ENCODE results near the gene CERS5. TPM values are rescaled to one million over a fixed set of nuclear protein-coding genes. Genes with fewer than 3 reads are reported as not detected.

Gene CERS5
- total RNA-seq, 2 experiments from 2014 or later, result 38.7 to 40.6 TPM

GRCh38 chr12:50200552-50201273 is 33.5 kb upstream of the CERS5 start:
- Mint-ChIP-seq H3K9me3 (ENCODE audit: insufficient read depth) (no peaks in the 10 kb centered on the region), H3K27me3 (ENCODE audit: low read depth) (no peaks in the 10 kb centered on the region), H3K27ac (no peak overlapping the region), H3K36me3 (ENCODE audit: low read depth) (peaks cover 25% of the 10 kb centered on the region), H3K4me1 (ENCODE audit: low read depth) (no peaks in the 10 kb centered on the region), H3K4me3 (no peak overlapping the region)
- ChIA-PET POLR2A (no interaction called here), CTCF (interaction anchor here (1.3 kb wide), 2 partner anchors 10 to 114 kb away, joined by 3 to 4 read pairs; no protein-coding TSS in a partner anchor)
- ATAC-seq, result no peak
- DNase-seq, result no peak

GRCh38 chr12:50198829-50199228 is 31.7 kb upstream of the CERS5 start:
- no peak overlapping the region for H3K27ac Mint-ChIP-seq
- CTCF ChIA-PET, result interaction anchor here (0.9 kb wide), 1 partner anchor 87 kb away, joined by 4 read pairs; the partner anchor contains the start of gene COX14

GRCh38 chr12:50197297-50197727 is 30.1 kb upstream of the CERS5 start:
- ChIA-PET POLR2A (no interaction called here), CTCF (interaction anchor here (0.6 to 0.9 kb wide), 2 partner anchors 10 to 95 kb away, joined by 3 read pairs; no protein-coding TSS in a partner anchor)
- H3K27me3 Mint-ChIP-seq (ENCODE audit: low read depth), result no peaks in the 10 kb centered on the region
- H3K36me3 Mint-ChIP-seq (ENCODE audit: low read depth), result peaks cover 19% of the 10 kb centered on the region
- H3K27ac Mint-ChIP-seq, result no peak overlapping the region
- H3K4me3 Mint-ChIP-seq, result no peak overlapping the region
- no peaks in the 10 kb centered on the region for H3K4me1 Mint-ChIP-seq (ENCODE audit: low read depth)
- H3K9me3 Mint-ChIP-seq (ENCODE audit: insufficient read depth), result no peaks in the 10 kb centered on the region
- ATAC-seq (no peak), DNase-seq (no peak)

More at GRCh38 chr12:50198829-50199228, 31.7 kb upstream of the CERS5 start:
- no peak for DNase-seq
- Mint-ChIP-seq H3K4me1 (ENCODE audit: low read depth) (no peaks in the 10 kb centered on the region), H3K4me3 (no peak overlapping the region), H3K27me3 (ENCODE audit: low read depth) (no peaks in the 10 kb centered on the region), H3K36me3 (ENCODE audit: low read depth) (peaks cover 20% of the 10 kb centered on the region), H3K9me3 (ENCODE audit: insufficient read depth) (no peaks in the 10 kb centered on the region)
- ATAC-seq, result no peak
- POLR2A ChIA-PET, result no interaction called here

GRCh38 chr12:50196537-50196936 is 29.4 kb upstream of the CERS5 start:
- Mint-ChIP-seq H3K4me1 (ENCODE audit: low read depth) (no peaks in the 10 kb centered on the region), H3K9me3 (ENCODE audit: insufficient read depth) (no peaks in the 10 kb centered on the region), H3K4me3 (no peak overlapping the region), H3K27ac (no peak overlapping the region), H3K36me3 (ENCODE audit: low read depth) (peaks cover 19% of the 10 kb centered on the region), H3K27me3 (ENCODE audit: low read depth) (no peaks in the 10 kb centered on the region)
- ChIA-PET POLR2A (no interaction called here), CTCF (interaction anchor here (1.1 kb wide), 1 partner anchor 11 kb away, joined by 3 read pairs; no protein-coding TSS in a partner anchor)
- DNase-seq, result no peak
- ATAC-seq, result no peak

- no peak for ATAC-seq
- ChIA-PET CTCF (interaction anchor here (1.1 kb wide), 1 partner anchor 11 kb away, joined by 3 read pairs; no protein-coding TSS in a partner anchor), POLR2A (no interaction called here)
- DNase-seq, result no peak
- peaks cover 16% of the 10 kb centered on the region for H3K36me3 Mint-ChIP-seq (ENCODE audit: low read depth)
- H3K4me1 Mint-ChIP-seq (ENCODE audit: low read depth), result peaks cover 3% of the 10 kb centered on the region
- no peaks in the 10 kb centered on the region for H3K9me3 Mint-ChIP-seq (ENCODE audit: insufficient read depth)
- no peak overlapping the region for H3K27ac Mint-ChIP-seq
- no peak overlapping the region for H3K4me3 Mint-ChIP-seq
- no peaks in the 10 kb centered on the region for H3K27me3 Mint-ChIP-seq (ENCODE audit: low read depth)
These were observed 28.7 kb upstream of the CERS5 start for GRCh38 chr12:50195832-50196231.

GRCh38 chr12:50192908-50193307 is 25.7 kb upstream of the CERS5 start:
- Mint-ChIP-seq H3K4me1 (ENCODE audit: low read depth) (peaks cover 25% of the 10 kb centered on the region), H3K27me3 (ENCODE audit: low read depth) (no peaks in the 10 kb centered on the region), H3K4me3 (no peak overlapping the region), H3K36me3 (ENCODE audit: low read depth) (peaks cover 10% of the 10 kb centered on the region), H3K9me3 (ENCODE audit: insufficient read depth) (no peaks in the 10 kb centered on the region), H3K27ac (no peak overlapping the region)
- no peak for ATAC-seq
- DNase-seq, result no peak
- ChIA-PET CTCF (no interaction called here), POLR2A (no interaction called here)

- DNase-seq (no peak), ATAC-seq (no peak)
- Mint-ChIP-seq H3K36me3 (ENCODE audit: low read depth) (peaks cover 10% of the 10 kb centered on the region), H3K9me3 (ENCODE audit: insufficient read depth) (no peaks in the 10 kb centered on the region), H3K27ac (no peak overlapping the region), H3K27me3 (ENCODE audit: low read depth) (no peaks in the 10 kb centered on the region), H3K4me1 (ENCODE audit: low read depth) (peaks cover 32% of the 10 kb centered on the region), H3K4me3 (no peak overlapping the region)
- CTCF ChIA-PET, result no interaction called here
- POLR2A ChIA-PET, result no interaction called here
These were observed 25.1 kb upstream of the CERS5 start for GRCh38 chr12:50192236-50192635.

GRCh38 chr12:50190859-50191258 is 23.7 kb upstream of the CERS5 start:
- peak; percentile 41 for ATAC-seq
- Mint-ChIP-seq H3K9me3 (ENCODE audit: insufficient read depth) (no peaks in the 10 kb centered on the region), H3K4me3 (no peak overlapping the region), H3K27ac (no peak overlapping the region), H3K27me3 (ENCODE audit: low read depth) (no peaks in the 10 kb centered on the region), H3K36me3 (ENCODE audit: low read depth) (peaks cover 8% of the 10 kb centered on the region), H3K4me1 (ENCODE audit: low read depth) (peaks cover 46% of the 10 kb centered on the region)
- ChIA-PET POLR2A (interaction anchor here (0.8 kb wide), 1 partner anchor 32 kb away, joined by 4 read pairs; no protein-coding TSS in a partner anchor), CTCF (interaction anchor here (0.6 to 1.1 kb wide), 3 partner anchors 10 to 124 kb away, joined by 3 read pairs; no protein-coding TSS in a partner anchor)
- DNase-seq, result no peak

GRCh38 chr12:50188875-50189575 is 21.9 kb upstream of the CERS5 start:
- ATAC-seq (no peak), DNase-seq (peak; percentile 41)
- Mint-ChIP-seq H3K9me3 (ENCODE audit: insufficient read depth) (no peaks in the 10 kb centered on the region), H3K4me1 (ENCODE audit: low read depth) (peaks cover 50% of the 10 kb centered on the region), H3K27ac (peak overlapping the region; percentile 82), H3K4me3 (peak overlapping the region; percentile 20), H3K36me3 (ENCODE audit: low read depth) (peaks cover 8% of the 10 kb centered on the region), H3K27me3 (ENCODE audit: low read depth) (no peaks in the 10 kb centered on the region)
- POLR2A ChIA-PET, result no interaction called here
- CTCF ChIA-PET, result interaction anchor here (1.1 to 4.1 kb wide), 3 partner anchors 78 to 119 kb away, joined by 3 to 24 read pairs (median 4); partner anchors contain the start of gene COX14

GRCh38 chr12:50188241-50188781 is 21.1 kb upstream of the CERS5 start:
- peaks cover 50% of the 10 kb centered on the region for H3K4me1 Mint-ChIP-seq (ENCODE audit: low read depth)
- POLR2A ChIA-PET, result no interaction called here
- H3K4me3 Mint-ChIP-seq, result no peak overlapping the region
- no peaks in the 10 kb centered on the region for H3K9me3 Mint-ChIP-seq (ENCODE audit: insufficient read depth)
- H3K27me3 Mint-ChIP-seq (ENCODE audit: low read depth), result no peaks in the 10 kb centered on the region
- DNase-seq (no peak), ATAC-seq (no peak)
- CTCF ChIA-PET, result interaction anchor here (0.7 to 4.1 kb wide), 13 partner anchors 9 to 243 kb away, joined by 3 to 24 read pairs (median 4); partner anchors contain the start of genes COX14 and LIMA1
- peaks cover 8% of the 10 kb centered on the region for H3K36me3 Mint-ChIP-seq (ENCODE audit: low read depth)
- H3K27ac Mint-ChIP-seq, result peak overlapping the region; percentile 51

GRCh38 chr12:50187084-50187900 is 20.1 kb upstream of the CERS5 start:
- no peak overlapping the region for H3K4me3 Mint-ChIP-seq
- H3K27ac Mint-ChIP-seq, result peak overlapping the region; percentile 7
- H3K36me3 Mint-ChIP-seq (ENCODE audit: low read depth), result peaks cover 4% of the 10 kb centered on the region
- ChIA-PET POLR2A (no interaction called here), CTCF (interaction anchor here (0.7 to 4.1 kb wide), 12 partner anchors 10 to 242 kb away, joined by 3 to 24 read pairs (median 4); partner anchors contain the start of gene COX14)
- H3K4me1 Mint-ChIP-seq (ENCODE audit: low read depth), result peaks cover 50% of the 10 kb centered on the region
- peak; percentile 47 for ATAC-seq
- no peaks in the 10 kb centered on the region for H3K9me3 Mint-ChIP-seq (ENCODE audit: insufficient read depth)
- no peaks in the 10 kb centered on the region for H3K27me3 Mint-ChIP-seq (ENCODE audit: low read depth)
- DNase-seq, result no peak
